GM12878 (cell line): ENCODE measurements around the gene PMS1. TPM values are rescaled to one million over a fixed set of nuclear protein-coding genes. Genes with fewer than 3 reads are reported as not detected.

Source experiments
- ATAC-seq: fragments of 200-7000 bp; cut with Tn5 transposase; 3 replicates; pipeline ENCODE4 v1.9.1; 2020; ENCODE audit warnings: mild to moderate bottlenecking, moderate library complexity
- BruUV-seq: library from RNA; stranded (reverse); fragments of 400-500 nt; replicated peaks from 2 replicates; lab custom pipeline; 2021; lab: Mats Ljungman, UMichigan
- CTCF ChIA-PET: fragments of 300-600 bp; sonication (Branson Sonifier 250); formaldehyde crosslinking; extraction: SDS; loops from one replicate; lab custom pipeline; 2021; ENCODE audit warnings: inconsistent platforms; lab: Yijun Ruan, JAX
- POLR2A ChIA-PET: fragments of 350-600 bp; formaldehyde crosslinking; extraction: SDS; loops from one replicate; lab custom pipeline; 2021; ENCODE audit warnings: inconsistent platforms; lab: Charles Lee
- RAD21 ChIA-PET: fragments of 300-600 bp; sonication (Branson Sonifier 250); formaldehyde crosslinking; loops from one replicate; lab custom pipeline; 2023; ENCODE audit warnings: antibody characterized with exemption; ENCODE audit not compliant: unreplicated experiment; lab: Charles Lee
- SMC1A ChIA-PET: fragments of 300-600 bp; sonication (Branson Sonifier 250); formaldehyde crosslinking; loops from one replicate; lab custom pipeline; 2023; ENCODE audit not compliant: unreplicated experiment, uncharacterized antibody; lab: Charles Lee
- DNase-seq: peaks from one replicate; pipeline ENCODE4 v3.0.0-alpha.2; 2011; ENCODE audit warnings: low read depth, low spot score
- FAIRE-seq: peaks from 3 replicates; lab custom pipeline; 2011; peaks lifted over from hg19 to GRCh38; lab: Jason Lieb, UNC
- H2AFZ ChIP-seq: 2 replicates; pipeline ENCODE4 v1.6.0; 2011; ENCODE audit warnings: low read depth, low read length, control low read depth; ENCODE audit not compliant: control insufficient read depth
- H3K27ac ChIP-seq: 2 replicates; pipeline ENCODE4 v1.5.1; 2011; ENCODE audit warnings: control low read depth; ENCODE audit not compliant: control insufficient read depth, insufficient read depth
- H3K27me3 ChIP-seq, 2 experiments: replicated peaks in 1 of 2; 2 replicates each; pipeline versions ENCODE4 v1.6.0 to v1.6.1; 2011; ENCODE audit warnings: low read length in 1 of 2; ENCODE audit not compliant: control insufficient read depth in 2 of 2, insufficient read depth in 2 of 2
- H3K36me3 ChIP-seq, 2 experiments: 2 replicates each; pipeline ENCODE4 v1.5.1; 2011; ENCODE audit warnings: low read length in 1 of 2; ENCODE audit not compliant: control insufficient read depth in 2 of 2, insufficient read depth in 2 of 2
- H3K4me1 ChIP-seq: 2 replicates; pipeline ENCODE4 v1.6.1; 2011; ENCODE audit warnings: mild to moderate bottlenecking, low read length, moderate library complexity, mixed read lengths; ENCODE audit not compliant: control insufficient read depth, insufficient read depth
- H3K4me2 ChIP-seq: 2 replicates; pipeline ENCODE4 v1.6.0; 2011; ENCODE audit warnings: control low read depth; ENCODE audit not compliant: control insufficient read depth, insufficient read depth
- H3K4me3 ChIP-seq: fragments of 200-600 bp; sonication (generic); 2 replicates; pipeline ENCODE4 v1.5.1; 2016
- H3K79me2 ChIP-seq: 2 replicates; pipeline ENCODE4 v1.6.0; 2011; ENCODE audit warnings: low read length; ENCODE audit not compliant: control insufficient read depth, insufficient read depth
- H3K9ac ChIP-seq: 2 replicates; pipeline ENCODE4 v1.8.0; 2011; ENCODE audit warnings: low read length, control low read depth, mixed read lengths; ENCODE audit not compliant: control insufficient read depth, insufficient read depth
- H3K9me3 ChIP-seq: replicated peaks from 3 replicates; pipeline ENCODE4 v1.5.1; 2011; ENCODE audit warnings: mild to moderate bottlenecking, low read length; ENCODE audit not compliant: control insufficient read depth, insufficient read depth
- H4K20me1 ChIP-seq: 2 replicates; pipeline ENCODE4 v1.6.0; 2011; ENCODE audit not compliant: control insufficient read depth, insufficient read depth
- CEBPB ChIP-seq, 2 experiments: fragments of 150-350 bp in 1 of 2; IDR thresholded peaks; 2 replicates each; pipeline ENCODE4 v1.6.1; 2012 to 2014; ENCODE audit warnings: low read depth in 2 of 2, low read length in 2 of 2, borderline replicate concordance in 1 of 2, inconsistent platforms in 1 of 2
- CHD2 ChIP-seq: IDR thresholded peaks from 2 replicates; pipeline ENCODE4 v1.6.1; 2011; ENCODE audit warnings: low read depth, low read length, improper control_type of control experiment, borderline replicate concordance
- CREM ChIP-seq: IDR thresholded peaks from 2 replicates; pipeline ENCODE4 v1.6.1; 2014; ENCODE audit warnings: antibody characterized with exemption, low read depth
- HDAC6 ChIP-seq: fragments of 200-600 bp; sonication (generic); IDR thresholded peaks from one replicate; pipeline ENCODE4 v1.8.0; 2017; ENCODE audit warnings: antibody characterized with exemption; ENCODE audit not compliant: unreplicated experiment
- HDGF ChIP-seq: fragments of 450-650 bp; IDR thresholded peaks from 2 replicates; pipeline ENCODE4 v1.6.1; 2016; ENCODE audit warnings: antibody characterized with exemption
- JUND ChIP-seq: IDR thresholded peaks from 2 replicates; pipeline ENCODE4 v1.6.1; 2012; ENCODE audit warnings: low read depth, mild to moderate bottlenecking, low read length, improper control_type of control experiment, moderate library complexity
- KDM1A ChIP-seq: fragments of 200-600 bp; sonication (generic); IDR thresholded peaks from 2 replicates; pipeline ENCODE4 v1.6.1; 2016; ENCODE audit warnings: borderline replicate concordance
- NFYB ChIP-seq: IDR thresholded peaks from 2 replicates; pipeline ENCODE4 v1.6.1; 2011; ENCODE audit warnings: low read depth, mild to moderate bottlenecking, low read length, improper control_type of control experiment, moderate library complexity; ENCODE audit not compliant: insufficient read depth
- SMC3 ChIP-seq: IDR thresholded peaks from 2 replicates; pipeline ENCODE4 v1.6.1; 2011; ENCODE audit warnings: low read length, improper control_type of control experiment, borderline replicate concordance
- SPI1 ChIP-seq: IDR thresholded peaks from 2 replicates; pipeline ENCODE4 v1.6.1; 2011; ENCODE audit warnings: low read depth, mild to moderate bottlenecking, low read length, moderate library complexity, borderline replicate concordance; ENCODE audit not compliant: insufficient read depth
- STAT3 ChIP-seq: IDR thresholded peaks from 2 replicates; pipeline ENCODE4 v1.6.1; 2011; ENCODE audit warnings: low read depth, low read length, improper control_type of control experiment
- ZNF207 ChIP-seq: fragments of 450-650 bp; IDR thresholded peaks from 2 replicates; pipeline ENCODE4 v1.6.1; 2014; ENCODE audit warnings: antibody characterized with exemption, mild to moderate bottlenecking, borderline replicate concordance
- WGBS: methylation state at CpG from one replicate; pipeline ENCODE4 v1.1.6; 2016; ENCODE audit warnings: low lambda C conversion rate; ENCODE audit not compliant: insufficient replicate concordance, insufficient coverage; ENCODE audit errors: missing lambda C conversion rate; 5-methylcytosine and 5-hydroxymethylcytosine counted together
- in situ Hi-C: fragments of 300-500 bp; cut with MboI; formaldehyde crosslinking; loops from 9 replicates; pipeline ENCODE4 v1.14.3; 2018; ENCODE audit warnings: mixed read lengths
- intact Hi-C: fragments of 100-400 bp; cut with micrococcal nuclease; formaldehyde crosslinking; loops from one replicate; pipeline ENCODE4 v1.14.2; 2022; ENCODE audit not compliant: unreplicated experiment
- polyA plus RNA-seq, 11 experiments: library from polyadenylated mRNA; depleted of rRNA in 4 of 11; unstranded in 6 of 11; stranded (reverse) in 5 of 11; fragments of >200 nt; fragmentation: Nextera tagmentation in 4 of 11; fragmentation: Illumina TruSeq in 1 of 11; extraction: Ambion mirVana in 4 of 11; extraction: Trizol in 1 of 11; gene quantifications; 1 replicate in 1 of 11; 2 replicates in 10 of 11; pipeline versions ENCODE4 v1.2.1 to v1.2.3, GENCODE V29; 2011 to 2016; ENCODE audit warnings: inconsistent platforms in 2 of 11, missing spikeins in 2 of 11, low read depth in 1 of 11
- total RNA-seq, 4 experiments: library from RNA; depleted of rRNA in 3 of 4; stranded (reverse); fragments of >200 nt in 3 of 4; fragmentation: Illumina TruSeq in 1 of 4; extraction: Trizol in 1 of 4; gene quantifications; 2 replicates each; pipeline versions ENCODE4 v1.2.1 to v1.2.3, GENCODE V29; 2013 to 2021
- TF ChIP-seq, protein P1 (sequence below), 3 experiments: IDR thresholded peaks in 2 of 3; conservative IDR thresholded peaks in 1 of 3; 2 replicates each; pipeline ENCODE4 v1.5.1; 2011; ENCODE audit warnings: low read depth in 3 of 3, low read length in 3 of 3, mild to moderate bottlenecking in 3 of 3, control low read depth in 2 of 3, moderate library complexity in 2 of 3, inconsistent platforms in 1 of 3, mixed read lengths in 1 of 3; ENCODE audit not compliant: control insufficient read depth in 2 of 3, insufficient read depth in 1 of 3; ENCODE audit errors: extremely low read depth in 1 of 3
- TF ChIP-seq, protein P2 (sequence below): IDR thresholded peaks from 2 replicates; pipeline ENCODE4 v1.6.1; 2012; ENCODE audit warnings: mild to moderate bottlenecking, low read depth, low read length
- TF ChIP-seq, protein P3 (sequence below): IDR thresholded peaks from 2 replicates; pipeline ENCODE4 v1.6.1; 2012; ENCODE audit warnings: low read depth, low read length, improper control_type of control experiment
- TF ChIP-seq, protein P4 (sequence below): fragments of 450-650 bp; IDR thresholded peaks from 2 replicates; pipeline ENCODE4 v1.6.1; 2018; ENCODE audit warnings: mild to moderate bottlenecking, low read depth, moderate library complexity; ENCODE audit not compliant: partially characterized antibody

Gene PMS1
- total and polyA plus RNA-seq, 10 of the 15 experiments (the other 5 are each of a cell fraction or from before 2014, with no cell fraction given) = 18.7 to 50.6 (median 29.5) TPM

DNA sequence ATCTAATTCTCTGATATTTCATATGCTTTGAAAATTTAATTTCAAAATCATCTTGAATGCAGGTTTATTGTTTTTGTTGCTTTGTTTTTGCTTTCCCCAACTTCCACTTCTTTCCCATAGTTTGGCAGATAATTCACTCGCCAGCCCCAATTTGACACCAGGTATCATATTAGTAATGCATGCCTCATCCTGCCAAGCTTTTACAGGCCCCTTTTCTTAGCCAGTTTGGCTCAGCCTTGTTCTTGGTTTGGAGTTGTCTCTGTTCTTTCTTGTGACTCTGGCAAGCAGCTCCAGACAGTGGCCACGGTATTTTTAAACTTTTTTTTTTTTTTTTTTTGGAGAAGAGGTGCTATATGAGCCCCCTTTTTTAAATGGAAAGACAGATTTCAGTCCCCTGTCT lies 65.3 kb downstream of the PMS1 start:
- ChIA-PET CTCF (no interaction called here), POLR2A (interaction anchor here (0.6 kb wide), 1 partner anchor 26 kb away, joined by 6 read pairs; no protein-coding TSS in a partner anchor), SMC1A (interaction anchor here (0.9 to 1.1 kb wide), 3 partner anchors 8 to 48 kb away, joined by 3 read pairs; no protein-coding TSS in a partner anchor), RAD21 (no interaction called here)
- DNase-seq (no peak), FAIRE-seq (no peak), ATAC-seq (no peak)
- Histone ChIP-seq H3K4me2 (no peak overlapping the region), H3K27ac (no peak overlapping the region), H3K9me3 (no peaks in the 10 kb centered on the region), H3K4me3 (no peak overlapping the region), H3K4me1 (no peaks in the 10 kb centered on the region), H2AFZ (no peak overlapping the region), H3K9ac (no peak overlapping the region), H4K20me1 (no peaks in the 10 kb centered on the region), H3K79me2 (no peaks in the 10 kb centered on the region), H3K36me3 (peaks cover 0 to 7% of the 10 kb centered on the region in 2 experiments; a peak in 2 of 4 replicates), H3K27me3 (no peaks in the 10 kb centered on the region)
- BruUV-seq = no TSS peak
- intact Hi-C loops = no loop called here
- in situ Hi-C loops = no loop called here
- WGBS = 96% methylated on average over 2 of the region's 2 CpGs
- no peak for TF ChIP-seq JUND
- no peak for TF ChIP-seq KDM1A
- TF ChIP-seq, protein P1, sequence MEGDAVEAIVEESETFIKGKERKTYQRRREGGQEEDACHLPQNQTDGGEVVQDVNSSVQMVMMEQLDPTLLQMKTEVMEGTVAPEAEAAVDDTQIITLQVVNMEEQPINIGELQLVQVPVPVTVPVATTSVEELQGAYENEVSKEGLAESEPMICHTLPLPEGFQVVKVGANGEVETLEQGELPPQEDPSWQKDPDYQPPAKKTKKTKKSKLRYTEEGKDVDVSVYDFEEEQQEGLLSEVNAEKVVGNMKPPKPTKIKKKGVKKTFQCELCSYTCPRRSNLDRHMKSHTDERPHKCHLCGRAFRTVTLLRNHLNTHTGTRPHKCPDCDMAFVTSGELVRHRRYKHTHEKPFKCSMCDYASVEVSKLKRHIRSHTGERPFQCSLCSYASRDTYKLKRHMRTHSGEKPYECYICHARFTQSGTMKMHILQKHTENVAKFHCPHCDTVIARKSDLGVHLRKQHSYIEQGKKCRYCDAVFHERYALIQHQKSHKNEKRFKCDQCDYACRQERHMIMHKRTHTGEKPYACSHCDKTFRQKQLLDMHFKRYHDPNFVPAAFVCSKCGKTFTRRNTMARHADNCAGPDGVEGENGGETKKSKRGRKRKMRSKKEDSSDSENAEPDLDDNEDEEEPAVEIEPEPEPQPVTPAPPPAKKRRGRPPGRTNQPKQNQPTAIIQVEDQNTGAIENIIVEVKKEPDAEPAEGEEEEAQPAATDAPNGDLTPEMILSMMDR (IDR thresholded peaks at IDR 0.05 in 2 of 3, conservative IDR thresholded peaks at IDR 0.05 in 1 of 3; ENCODE audit: control insufficient read depth in 2 of 3, extremely low read depth in 1 of 3, insufficient read depth in 1 of 3, low read depth in 3 of 3, low read length in 3 of 3) = no peak
- TF ChIP-seq SPI1 = no peak
- TF ChIP-seq, protein P2, sequence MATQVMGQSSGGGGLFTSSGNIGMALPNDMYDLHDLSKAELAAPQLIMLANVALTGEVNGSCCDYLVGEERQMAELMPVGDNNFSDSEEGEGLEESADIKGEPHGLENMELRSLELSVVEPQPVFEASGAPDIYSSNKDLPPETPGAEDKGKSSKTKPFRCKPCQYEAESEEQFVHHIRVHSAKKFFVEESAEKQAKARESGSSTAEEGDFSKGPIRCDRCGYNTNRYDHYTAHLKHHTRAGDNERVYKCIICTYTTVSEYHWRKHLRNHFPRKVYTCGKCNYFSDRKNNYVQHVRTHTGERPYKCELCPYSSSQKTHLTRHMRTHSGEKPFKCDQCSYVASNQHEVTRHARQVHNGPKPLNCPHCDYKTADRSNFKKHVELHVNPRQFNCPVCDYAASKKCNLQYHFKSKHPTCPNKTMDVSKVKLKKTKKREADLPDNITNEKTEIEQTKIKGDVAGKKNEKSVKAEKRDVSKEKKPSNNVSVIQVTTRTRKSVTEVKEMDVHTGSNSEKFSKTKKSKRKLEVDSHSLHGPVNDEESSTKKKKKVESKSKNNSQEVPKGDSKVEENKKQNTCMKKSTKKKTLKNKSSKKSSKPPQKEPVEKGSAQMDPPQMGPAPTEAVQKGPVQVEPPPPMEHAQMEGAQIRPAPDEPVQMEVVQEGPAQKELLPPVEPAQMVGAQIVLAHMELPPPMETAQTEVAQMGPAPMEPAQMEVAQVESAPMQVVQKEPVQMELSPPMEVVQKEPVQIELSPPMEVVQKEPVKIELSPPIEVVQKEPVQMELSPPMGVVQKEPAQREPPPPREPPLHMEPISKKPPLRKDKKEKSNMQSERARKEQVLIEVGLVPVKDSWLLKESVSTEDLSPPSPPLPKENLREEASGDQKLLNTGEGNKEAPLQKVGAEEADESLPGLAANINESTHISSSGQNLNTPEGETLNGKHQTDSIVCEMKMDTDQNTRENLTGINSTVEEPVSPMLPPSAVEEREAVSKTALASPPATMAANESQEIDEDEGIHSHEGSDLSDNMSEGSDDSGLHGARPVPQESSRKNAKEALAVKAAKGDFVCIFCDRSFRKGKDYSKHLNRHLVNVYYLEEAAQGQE = no peak
- TF ChIP-seq ZNF207 = no peak
- no peak for TF ChIP-seq CHD2
- TF ChIP-seq CREM = no peak
- no peak for TF ChIP-seq NFYB
- TF ChIP-seq SMC3 = no peak
- no peak for TF ChIP-seq HDAC6
- no peak for TF ChIP-seq HDGF
- TF ChIP-seq STAT3 = no peak
- no peak for TF ChIP-seq CEBPB (IDR thresholded peaks at IDR 0.05; ENCODE audit: borderline replicate concordance in 1 of 2, low read depth in 2 of 2, low read length in 2 of 2)
- TF ChIP-seq, protein P3, sequence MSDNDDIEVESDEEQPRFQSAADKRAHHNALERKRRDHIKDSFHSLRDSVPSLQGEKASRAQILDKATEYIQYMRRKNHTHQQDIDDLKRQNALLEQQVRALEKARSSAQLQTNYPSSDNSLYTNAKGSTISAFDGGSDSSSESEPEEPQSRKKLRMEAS = no peak
- TF ChIP-seq, protein P4, sequence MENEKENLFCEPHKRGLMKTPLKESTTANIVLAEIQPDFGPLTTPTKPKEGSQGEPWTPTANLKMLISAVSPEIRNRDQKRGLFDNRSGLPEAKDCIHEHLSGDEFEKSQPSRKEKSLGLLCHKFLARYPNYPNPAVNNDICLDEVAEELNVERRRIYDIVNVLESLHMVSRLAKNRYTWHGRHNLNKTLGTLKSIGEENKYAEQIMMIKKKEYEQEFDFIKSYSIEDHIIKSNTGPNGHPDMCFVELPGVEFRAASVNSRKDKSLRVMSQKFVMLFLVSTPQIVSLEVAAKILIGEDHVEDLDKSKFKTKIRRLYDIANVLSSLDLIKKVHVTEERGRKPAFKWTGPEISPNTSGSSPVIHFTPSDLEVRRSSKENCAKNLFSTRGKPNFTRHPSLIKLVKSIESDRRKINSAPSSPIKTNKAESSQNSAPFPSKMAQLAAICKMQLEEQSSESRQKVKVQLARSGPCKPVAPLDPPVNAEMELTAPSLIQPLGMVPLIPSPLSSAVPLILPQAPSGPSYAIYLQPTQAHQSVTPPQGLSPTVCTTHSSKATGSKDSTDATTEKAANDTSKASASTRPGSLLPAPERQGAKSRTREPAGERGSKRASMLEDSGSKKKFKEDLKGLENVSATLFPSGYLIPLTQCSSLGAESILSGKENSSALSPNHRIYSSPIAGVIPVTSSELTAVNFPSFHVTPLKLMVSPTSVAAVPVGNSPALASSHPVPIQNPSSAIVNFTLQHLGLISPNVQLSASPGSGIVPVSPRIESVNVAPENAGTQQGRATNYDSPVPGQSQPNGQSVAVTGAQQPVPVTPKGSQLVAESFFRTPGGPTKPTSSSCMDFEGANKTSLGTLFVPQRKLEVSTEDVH = no peak
